HCT116 (cell line): ENCODE data around the gene CUL4A. TPM values are rescaled to one million over a fixed set of nuclear protein-coding genes. Genes with fewer than 3 reads are reported as not detected.
A peak's percentile ranks its signal among the peaks of the same experiment; 100 is the strongest.

Experiments used
- ATAC-seq: fragments of 200-7000 bp; cut with Tn5 transposase; 2 replicates; pipeline ENCODE4 v1.9.1; 2020; ENCODE audit warnings: mild to moderate bottlenecking, moderate library complexity
- BruUV-seq: library from RNA; stranded (reverse); fragments of 400-500 nt; replicated peaks from 2 replicates; lab custom pipeline; 2021; lab: Mats Ljungman, UMichigan
- CTCF ChIA-PET: fragments of 300-600 bp; sonication (Branson Sonifier 250); formaldehyde crosslinking; loops from one replicate; lab custom pipeline; 2021; ENCODE audit warnings: antibody characterized with exemption; lab: Charles Lee
- POLR2A ChIA-PET: fragments of 300-600, 350-600 bp; sonication (Branson Sonifier 250); formaldehyde crosslinking; loops from one replicate; lab custom pipeline; 2021; ENCODE audit warnings: antibody characterized with exemption; lab: Charles Lee
- RAD21 ChIA-PET, 2 experiments: fragments of 300-600 bp; sonication (Branson Sonifier 250); formaldehyde crosslinking; loops; one replicate each; lab custom pipeline; 2023; ENCODE audit warnings: low total read pairs in 2 of 2; ENCODE audit not compliant: uncharacterized antibody in 2 of 2, unreplicated experiment in 2 of 2, low non-redundant PET in 1 of 2; lab: Charles Lee
- DNase-seq: peaks from one replicate; pipeline ENCODE4 v3.0.0-alpha.2; 2010; ENCODE audit warnings: low read depth, low spot score
- H2AFZ ChIP-seq: fragments of 200-600 bp; shearing (Covaris generic), sonication (generic); 2 replicates; pipeline ENCODE4 v1.6.1; 2017; ENCODE audit warnings: low read depth, mixed run types, mixed read lengths, antibody characterized with exemption, low read length; ENCODE audit not compliant: poor library complexity, severe bottlenecking
- H3K27ac ChIP-seq: 2 replicates; pipeline ENCODE4 v1.5.1; 2012; ENCODE audit warnings: low read depth, low read length
- H3K27me3 ChIP-seq: fragments of 200-600 bp; sonication (generic); 2 replicates; pipeline ENCODE4 v1.6.1; 2016; ENCODE audit warnings: mixed run types, low read length, mixed read lengths; ENCODE audit not compliant: insufficient read depth
- H3K36me3 ChIP-seq, 2 experiments: fragments of 200-500 bp in 1 of 2; fragments of 200-600 bp in 1 of 2; sonication (Bioruptor generic) in 1 of 2; sonication (generic) in 1 of 2; 2 replicates each; pipeline versions ENCODE4 v1.5.1 to v1.6.1; 2014 to 2016; ENCODE audit warnings: low read length in 2 of 2, inconsistent platforms in 1 of 2, mixed read lengths in 1 of 2, mixed run types in 1 of 2; ENCODE audit not compliant: insufficient read depth in 2 of 2, control insufficient read depth in 1 of 2
- H3K4me1 ChIP-seq, 2 experiments: fragments of 200-600 bp in 1 of 2; sonication (generic) in 1 of 2; 2 replicates each; pipeline versions ENCODE4 v1.5.1 to v1.6.1; 2012 to 2017; ENCODE audit warnings: low read length in 2 of 2, inconsistent platforms in 1 of 2, mild to moderate bottlenecking in 1 of 2, mixed read lengths in 1 of 2, mixed run types in 1 of 2, moderate library complexity in 1 of 2; ENCODE audit not compliant: insufficient read depth in 2 of 2, control insufficient read depth in 1 of 2
- H3K4me2 ChIP-seq: fragments of 200-600 bp; sonication (generic); 2 replicates; pipeline ENCODE4 v1.6.1; 2017; ENCODE audit warnings: mixed run types, low read length, mixed read lengths
- H3K4me3 ChIP-seq, 2 experiments: fragments of 200-600 bp in 1 of 2; sonication (generic) in 1 of 2; replicated peaks in 1 of 2; 2 replicates each; pipeline ENCODE4 v1.5.1; 2011 to 2016; ENCODE audit warnings: low read length in 2 of 2, control low read depth in 1 of 2, low read depth in 1 of 2, mild to moderate bottlenecking in 1 of 2, mixed read lengths in 1 of 2, mixed run types in 1 of 2
- H3K79me2 ChIP-seq: fragments of 200-600 bp; sonication (generic); 2 replicates; pipeline ENCODE4 v1.6.1; 2017; ENCODE audit warnings: mild to moderate bottlenecking, mixed run types, low read length, moderate library complexity, mixed read lengths; ENCODE audit not compliant: insufficient read depth
- H3K9ac ChIP-seq: fragments of 200-600 bp; sonication (generic); 2 replicates; pipeline ENCODE4 v1.6.1; 2016; ENCODE audit warnings: low read length, mixed read lengths
- H3K9me2 ChIP-seq: fragments of 200-600 bp; sonication (generic), shearing (Covaris generic); 2 replicates; pipeline ENCODE4 v1.6.1; 2017; ENCODE audit warnings: mixed run types, mild to moderate bottlenecking, moderate library complexity; ENCODE audit not compliant: insufficient read depth
- H3K9me3 ChIP-seq, 2 experiments: fragments of 200-500 bp in 1 of 2; fragments of 200-600 bp in 1 of 2; sonication (Bioruptor generic) in 1 of 2; sonication (generic) in 1 of 2; 2 replicates each; pipeline ENCODE4 v1.6.1; 2014 to 2017; ENCODE audit warnings: low read length in 2 of 2, mixed read lengths in 2 of 2, inconsistent platforms in 1 of 2, low read depth in 1 of 2, mild to moderate bottlenecking in 1 of 2, mixed run types in 1 of 2, moderate library complexity in 1 of 2; ENCODE audit not compliant: control insufficient read depth in 1 of 2, insufficient read depth in 1 of 2
- H4K20me1 ChIP-seq: fragments of 200-600 bp; sonication (generic), shearing (Covaris generic); 2 replicates; pipeline ENCODE4 v1.6.1; 2017; ENCODE audit warnings: mixed run types, mild to moderate bottlenecking, moderate library complexity; ENCODE audit not compliant: insufficient read depth
- CBX3 ChIP-seq: IDR thresholded peaks from 2 replicates; pipeline ENCODE4 v1.6.1; 2012; ENCODE audit warnings: low read depth
- CEBPB ChIP-seq: IDR thresholded peaks from 2 replicates; pipeline ENCODE4 v1.6.1; 2012; ENCODE audit warnings: low read depth
- EGR1 ChIP-seq: IDR thresholded peaks from 2 replicates; pipeline ENCODE4 v1.6.1; 2012; ENCODE audit warnings: low read depth
- ELF1 ChIP-seq: IDR thresholded peaks from 2 replicates; pipeline ENCODE4 v1.6.1; 2012; ENCODE audit warnings: low read depth, borderline replicate concordance
- EZH2 ChIP-seq: fragments of 200-600 bp; sonication (generic); IDR thresholded peaks from 2 replicates; pipeline ENCODE4 v1.6.1; 2017; ENCODE audit warnings: antibody characterized with exemption, mixed run types
- FOSL1 ChIP-seq: IDR thresholded peaks from 2 replicates; pipeline ENCODE4 v1.6.1; 2012; ENCODE audit warnings: low read depth
- JUND ChIP-seq: IDR thresholded peaks from 2 replicates; pipeline ENCODE4 v1.6.1; 2012
- POLR2A ChIP-seq: IDR thresholded peaks from 2 replicates; pipeline ENCODE4 v1.7.0; 2011; ENCODE audit warnings: borderline replicate concordance; ENCODE audit not compliant: insufficient read depth, insufficient read length; ENCODE audit errors: extremely low read depth
- POLR2AphosphoS5 ChIP-seq: IDR thresholded peaks from 2 replicates; pipeline ENCODE4 v1.6.1; 2011; ENCODE audit warnings: mild to moderate bottlenecking, low read depth, low read length, moderate library complexity
- RAD21 ChIP-seq: IDR thresholded peaks from 2 replicates; pipeline ENCODE4 v1.6.1; 2012; ENCODE audit warnings: low read depth, mild to moderate bottlenecking
- SP1 ChIP-seq: IDR thresholded peaks from 2 replicates; pipeline ENCODE4 v1.6.1; 2012; ENCODE audit warnings: low read depth
- ZNF274 ChIP-seq: fragments of 200-500 bp; sonication (Bioruptor generic); IDR thresholded peaks from 2 replicates; pipeline ENCODE4 v1.6.1; 2014; ENCODE audit warnings: mild to moderate bottlenecking, low read depth, low read length, inconsistent platforms
- intact Hi-C: fragments of 100-400 bp; cut with micrococcal nuclease; formaldehyde crosslinking; loops from 2 replicates; pipeline ENCODE4 v1.10.0; 2022
- total RNA-seq: library from RNA; stranded (reverse); gene quantifications from one replicate; pipeline ENCODE4 v1.2.1, GENCODE V29; 2021; ENCODE audit not compliant: unreplicated experiment
- TF ChIP-seq, protein P1 (sequence below): IDR thresholded peaks from 2 replicates; pipeline ENCODE4 v1.6.1; 2012; ENCODE audit warnings: low read depth

The CUL4A gene
- total RNA-seq, 1 experiment from 2014 or later = 76.5 TPM

GRCh38 chr13:113224486-113224885 is 15.1 kb downstream of the CUL4A start:
- ATAC-seq (no peak), DNase-seq (no peak)
- no peaks in the 10 kb centered on the region for H3K9me2 ChIP-seq
- ChIA-PET RAD21 (no interaction called here), POLR2A (no interaction called here), CTCF (no interaction called here)
- TF ChIP-seq SP1 = no peak
- BruUV-seq = TSS peak; percentile 3
- H3K36me3 ChIP-seq = peaks cover 25 to 40% of the 10 kb centered on the region in 2 experiments; a peak in 3 of 4 replicates
- H2AFZ ChIP-seq = no peak overlapping the region
- peaks cover 94% of the 10 kb centered on the region for H3K79me2 ChIP-seq
- H3K4me3 ChIP-seq = no peak overlapping the region
- H4K20me1 ChIP-seq = peaks cover 14% of the 10 kb centered on the region; the same call in 1 of the 2 replicates
- no peaks in the 10 kb centered on the region for H3K9me3 ChIP-seq
- no peaks in the 10 kb centered on the region for H3K4me1 ChIP-seq
- no peak overlapping the region for H3K4me2 ChIP-seq
- no peak overlapping the region for H3K9ac ChIP-seq
- H3K27me3 ChIP-seq = no peaks in the 10 kb centered on the region
- intact Hi-C loops = no loop called here
- H3K27ac ChIP-seq = no peak overlapping the region

GRCh38 chr13:113225515-113225914 is 16.1 kb downstream of the CUL4A start:
- no peak overlapping the region for H3K27ac ChIP-seq
- peaks cover 28 to 39% of the 10 kb centered on the region in 2 experiments; a peak in 3 of 4 replicates for H3K36me3 ChIP-seq
- DNase-seq (no peak), ATAC-seq (no peak)
- peaks cover 12% of the 10 kb centered on the region; the same call in 1 of the 2 replicates for H4K20me1 ChIP-seq
- CTCF ChIA-PET = no interaction called here
- peaks cover 90% of the 10 kb centered on the region for H3K79me2 ChIP-seq
- POLR2A ChIA-PET = no interaction called here
- no peaks in the 10 kb centered on the region for H3K9me3 ChIP-seq
- H3K4me1 ChIP-seq = no peaks in the 10 kb centered on the region
- H2AFZ ChIP-seq = no peak overlapping the region
- no peak overlapping the region for H3K4me3 ChIP-seq
- H3K9ac ChIP-seq = no peak overlapping the region
- no TSS peak for BruUV-seq
- no peaks in the 10 kb centered on the region for H3K9me2 ChIP-seq
- intact Hi-C loops = no loop called here
- RAD21 ChIA-PET = no interaction called here
- no peaks in the 10 kb centered on the region for H3K27me3 ChIP-seq
- no peak overlapping the region for H3K4me2 ChIP-seq
- TF ChIP-seq ELF1 (no peak), JUND (no peak), POLR2AphosphoS5 (no peak), POLR2A (no peak), EGR1 (no peak), ZNF274 (no peak), CEBPB (no peak), FOSL1 (no peak), RAD21 (no peak), EZH2 (no peak), CBX3 (no peak)
- TF ChIP-seq, protein P1, sequence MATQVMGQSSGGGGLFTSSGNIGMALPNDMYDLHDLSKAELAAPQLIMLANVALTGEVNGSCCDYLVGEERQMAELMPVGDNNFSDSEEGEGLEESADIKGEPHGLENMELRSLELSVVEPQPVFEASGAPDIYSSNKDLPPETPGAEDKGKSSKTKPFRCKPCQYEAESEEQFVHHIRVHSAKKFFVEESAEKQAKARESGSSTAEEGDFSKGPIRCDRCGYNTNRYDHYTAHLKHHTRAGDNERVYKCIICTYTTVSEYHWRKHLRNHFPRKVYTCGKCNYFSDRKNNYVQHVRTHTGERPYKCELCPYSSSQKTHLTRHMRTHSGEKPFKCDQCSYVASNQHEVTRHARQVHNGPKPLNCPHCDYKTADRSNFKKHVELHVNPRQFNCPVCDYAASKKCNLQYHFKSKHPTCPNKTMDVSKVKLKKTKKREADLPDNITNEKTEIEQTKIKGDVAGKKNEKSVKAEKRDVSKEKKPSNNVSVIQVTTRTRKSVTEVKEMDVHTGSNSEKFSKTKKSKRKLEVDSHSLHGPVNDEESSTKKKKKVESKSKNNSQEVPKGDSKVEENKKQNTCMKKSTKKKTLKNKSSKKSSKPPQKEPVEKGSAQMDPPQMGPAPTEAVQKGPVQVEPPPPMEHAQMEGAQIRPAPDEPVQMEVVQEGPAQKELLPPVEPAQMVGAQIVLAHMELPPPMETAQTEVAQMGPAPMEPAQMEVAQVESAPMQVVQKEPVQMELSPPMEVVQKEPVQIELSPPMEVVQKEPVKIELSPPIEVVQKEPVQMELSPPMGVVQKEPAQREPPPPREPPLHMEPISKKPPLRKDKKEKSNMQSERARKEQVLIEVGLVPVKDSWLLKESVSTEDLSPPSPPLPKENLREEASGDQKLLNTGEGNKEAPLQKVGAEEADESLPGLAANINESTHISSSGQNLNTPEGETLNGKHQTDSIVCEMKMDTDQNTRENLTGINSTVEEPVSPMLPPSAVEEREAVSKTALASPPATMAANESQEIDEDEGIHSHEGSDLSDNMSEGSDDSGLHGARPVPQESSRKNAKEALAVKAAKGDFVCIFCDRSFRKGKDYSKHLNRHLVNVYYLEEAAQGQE = no peak
- TF ChIP-seq, all 23 proteins: peak for 0
